Measurements from ENCODE around the gene CEACAM19. TPM values are rescaled to one million over a fixed set of nuclear protein-coding genes. Genes with fewer than 3 reads are reported as not detected.
"Not testable (repeated sequence)": the region's sequence is repeated elsewhere in the genome, so short reads cannot be mapped to it uniquely, and the experiment has no call there.

CEACAM19 gene
- total and polyA plus RNA-seq, 2 donors (not counting 3 experiments of a cell fraction or from before 2014, with no cell fraction given), result 9.9 to 14.5 TPM

DNA sequence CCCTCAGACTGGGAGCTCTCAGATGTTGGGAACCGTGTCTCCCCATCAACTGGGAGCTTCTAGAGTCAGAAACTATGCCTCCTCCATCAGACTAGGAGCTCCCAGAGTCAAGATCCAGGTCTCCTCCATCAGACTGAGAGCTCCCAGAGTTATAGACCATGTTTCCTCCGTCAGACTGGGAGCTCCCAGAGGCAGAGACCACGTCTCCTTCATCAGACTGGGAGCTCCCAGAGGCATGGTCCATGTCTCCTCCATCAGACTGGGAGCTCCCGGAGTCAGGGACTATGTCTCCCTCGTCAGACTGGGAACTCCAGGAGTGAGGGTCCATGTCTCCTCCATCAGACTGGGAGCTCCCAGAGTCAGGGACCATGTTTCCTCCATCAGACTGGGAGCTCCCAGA lies 37.7 kb downstream of the CEACAM19 start:
- DNase-seq (ENCODE audit: low read depth, low spot score), result no peak
- Histone ChIP-seq H3K4me3 (replicated peaks in 1 of 3; ENCODE audit: insufficient read depth in 1 of 3, low read depth in 1 of 3, low read length in 3 of 3) (no peak overlapping the region), H3K27ac (ENCODE audit: insufficient read depth, low read depth, low read length) (no peak overlapping the region), H3K9ac (replicated peaks; ENCODE audit: extremely low read depth, insufficient read depth, low read length) (no peak overlapping the region), H3K27me3 (ENCODE audit: control insufficient read depth in 2 of 2, insufficient read depth in 2 of 2, low read length in 2 of 2) (no peaks in the 10 kb centered on the region), H3K4me1 (ENCODE audit: control insufficient read depth, extremely low read depth, insufficient read depth, low read length) (peaks cover 2% of the 10 kb centered on the region), H3K36me3 (ENCODE audit: control insufficient read depth in 2 of 2, extremely low read depth in 1 of 2, insufficient read depth in 2 of 2, low read length in 2 of 2) (no peaks in the 10 kb centered on the region), H4K20me1 (replicated peaks; ENCODE audit: control insufficient read depth, extremely low read depth, insufficient read depth, low read length) (no peaks in the 10 kb centered on the region), H3K79me2 (ENCODE audit: control insufficient read depth, insufficient read depth, low read length) (no peaks in the 10 kb centered on the region), H3K9me3 (replicated peaks; ENCODE audit: control insufficient read depth, insufficient read depth, low read length) (no peaks in the 10 kb centered on the region), H3K4me2 (ENCODE audit: insufficient read depth, low read length) (no peak overlapping the region), H2AFZ (ENCODE audit: low read depth, low read length) (no peak overlapping the region), H3K9me1 (replicated peaks; ENCODE audit: control insufficient read depth, extremely low read depth, insufficient read depth, low read length) (no peaks in the 10 kb centered on the region)
- intact Hi-C loops (cut with micrococcal nuclease), result no loop called here
- dilution Hi-C loops (cut with MboI; ENCODE audit: extremely low pct_ligation_motif_present, low sequenced_read_pairs), result no loop called here
- no peak for FAIRE-seq
- POLR2A ChIA-PET, result no interaction called here
- no TSS peak for BruUV-seq (replicated peaks)
- CTCF ChIA-PET, result interaction anchor here (0.6 to 2.2 kb wide), 4 partner anchors 10 to 76 kb away, joined by 3 to 9 read pairs (median 4); no protein-coding TSS in a partner anchor
- no peak for TF ChIP-seq POLR2AphosphoS5 (IDR thresholded peaks at IDR 0.05; ENCODE audit: insufficient read depth, low read depth, low read length)
- TF ChIP-seq EZH2 (IDR thresholded peaks at IDR 0.05; ENCODE audit: borderline replicate concordance, low read depth, low read length, severe bottlenecking), result no peak
- TF ChIP-seq, protein P1, sequence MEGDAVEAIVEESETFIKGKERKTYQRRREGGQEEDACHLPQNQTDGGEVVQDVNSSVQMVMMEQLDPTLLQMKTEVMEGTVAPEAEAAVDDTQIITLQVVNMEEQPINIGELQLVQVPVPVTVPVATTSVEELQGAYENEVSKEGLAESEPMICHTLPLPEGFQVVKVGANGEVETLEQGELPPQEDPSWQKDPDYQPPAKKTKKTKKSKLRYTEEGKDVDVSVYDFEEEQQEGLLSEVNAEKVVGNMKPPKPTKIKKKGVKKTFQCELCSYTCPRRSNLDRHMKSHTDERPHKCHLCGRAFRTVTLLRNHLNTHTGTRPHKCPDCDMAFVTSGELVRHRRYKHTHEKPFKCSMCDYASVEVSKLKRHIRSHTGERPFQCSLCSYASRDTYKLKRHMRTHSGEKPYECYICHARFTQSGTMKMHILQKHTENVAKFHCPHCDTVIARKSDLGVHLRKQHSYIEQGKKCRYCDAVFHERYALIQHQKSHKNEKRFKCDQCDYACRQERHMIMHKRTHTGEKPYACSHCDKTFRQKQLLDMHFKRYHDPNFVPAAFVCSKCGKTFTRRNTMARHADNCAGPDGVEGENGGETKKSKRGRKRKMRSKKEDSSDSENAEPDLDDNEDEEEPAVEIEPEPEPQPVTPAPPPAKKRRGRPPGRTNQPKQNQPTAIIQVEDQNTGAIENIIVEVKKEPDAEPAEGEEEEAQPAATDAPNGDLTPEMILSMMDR (IDR thresholded peaks at IDR 0.05; ENCODE audit: extremely low read depth in 1 of 2, insufficient read depth in 1 of 2, low read depth in 1 of 2, low read length in 2 of 2), result no peak
- TF ChIP-seq GATA2 (IDR thresholded peaks at IDR 0.05; ENCODE audit: insufficient read depth, insufficient read length, low read depth, low read length), result no peak
- no peak for TF ChIP-seq MYC (IDR thresholded peaks at IDR 0.05; ENCODE audit: low read depth, low read length)
- TF ChIP-seq, protein P2, sequence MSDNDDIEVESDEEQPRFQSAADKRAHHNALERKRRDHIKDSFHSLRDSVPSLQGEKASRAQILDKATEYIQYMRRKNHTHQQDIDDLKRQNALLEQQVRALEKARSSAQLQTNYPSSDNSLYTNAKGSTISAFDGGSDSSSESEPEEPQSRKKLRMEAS (IDR thresholded peaks at IDR 0.05; ENCODE audit: insufficient read depth, insufficient read length), result no peak

DNA sequence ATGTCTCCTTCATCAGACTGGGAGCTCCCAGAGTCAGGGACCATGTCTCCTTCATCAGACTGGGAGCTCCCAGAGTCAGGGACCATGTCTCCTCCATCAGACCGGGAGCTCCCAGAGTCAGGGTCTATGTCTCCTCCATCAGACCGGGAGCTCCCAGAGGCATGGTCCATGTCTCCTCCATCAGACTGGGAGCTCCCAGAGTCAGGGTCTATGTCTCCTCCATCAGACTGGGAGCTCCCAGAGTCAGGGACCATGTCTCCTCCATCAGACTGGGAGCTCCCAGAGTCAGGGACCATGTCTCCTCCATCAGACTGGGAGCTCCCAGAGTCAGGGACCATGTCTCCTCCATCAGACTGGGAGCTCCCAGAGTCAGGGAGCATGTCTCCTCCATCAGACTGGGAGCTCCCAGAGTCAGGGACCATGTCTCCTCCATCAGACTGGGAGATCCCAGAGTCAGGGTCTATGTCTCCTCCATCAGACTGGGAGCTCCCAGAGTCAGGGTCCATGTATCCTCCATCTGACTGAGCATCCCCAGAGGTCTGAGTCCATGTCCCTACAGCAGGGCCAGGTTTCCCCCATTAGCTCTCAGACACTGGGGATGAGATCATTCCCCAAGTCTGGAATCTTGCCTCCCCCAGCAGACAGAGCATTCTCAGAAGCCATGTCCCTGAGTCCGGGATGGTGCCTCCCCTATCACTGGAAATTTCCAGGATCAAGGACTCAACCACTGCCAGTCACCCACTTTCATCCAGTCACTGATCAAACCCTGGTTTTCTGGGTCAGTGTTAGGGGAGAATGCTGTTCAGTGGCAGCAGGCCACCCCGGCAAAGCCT lies 38.4 kb downstream of the CEACAM19 start:
- BruUV-seq (replicated peaks); H3K27me3 ChIP-seq (ENCODE audit: control insufficient read depth in 2 of 2, insufficient read depth in 2 of 2, low read length in 2 of 2); DNase-seq (ENCODE audit: low read depth, low spot score); H3K4me3 ChIP-seq (replicated peaks in 1 of 3; ENCODE audit: insufficient read depth in 1 of 3, low read depth in 1 of 3, low read length in 3 of 3); H4K20me1 ChIP-seq (replicated peaks; ENCODE audit: control insufficient read depth, extremely low read depth, insufficient read depth, low read length); H3K4me2 ChIP-seq (ENCODE audit: insufficient read depth, low read length); H3K9me3 ChIP-seq (replicated peaks; ENCODE audit: control insufficient read depth, insufficient read depth, low read length); H3K36me3 ChIP-seq (ENCODE audit: control insufficient read depth in 2 of 2, extremely low read depth in 1 of 2, insufficient read depth in 2 of 2, low read length in 2 of 2); H3K27ac ChIP-seq (ENCODE audit: insufficient read depth, low read depth, low read length); POLR2A ChIA-PET; H3K4me1 ChIP-seq (ENCODE audit: control insufficient read depth, extremely low read depth, insufficient read depth, low read length); H3K79me2 ChIP-seq (ENCODE audit: control insufficient read depth, insufficient read depth, low read length); H2AFZ ChIP-seq (ENCODE audit: low read depth, low read length); H3K9me1 ChIP-seq (replicated peaks; ENCODE audit: control insufficient read depth, extremely low read depth, insufficient read depth, low read length); dilution Hi-C loops (cut with MboI; ENCODE audit: extremely low pct_ligation_motif_present, low sequenced_read_pairs); H3K9ac ChIP-seq (replicated peaks; ENCODE audit: extremely low read depth, insufficient read depth, low read length); intact Hi-C loops (cut with micrococcal nuclease); FAIRE-seq: not testable (repeated sequence)
- CTCF ChIA-PET, result interaction anchor here (0.6 to 2.2 kb wide), 3 partner anchors 9 to 75 kb away, joined by 3 to 9 read pairs (median 3); no protein-coding TSS in a partner anchor
